Activated T-helper 1 cell treated with anti-CD3 and anti-CD28 coated beads, Interleukin-2, amount 50 U/mL, for 16 hours (primary cell): ENCODE data around the gene CYTH4.

Experiments used
- DNase-seq, 2 donors: peaks; one replicate each; pipeline ENCODE4 v3.0.0-alpha.2; 2020; ENCODE audit warnings: low read depth in 1 of 2, low spot score in 1 of 2

CYTH4 gene

GRCh38 chr22:37269936-37270678 lies 12.2 kb upstream of the CYTH4 start:
- DNase-seq, result no peak

GRCh38 chr22:37270928-37271650 lies 11.2 kb upstream of the CYTH4 start:
- DNase-seq, result no peak

GRCh38 chr22:37273126-37273845 lies 9.0 kb upstream of the CYTH4 start:
- no peak for DNase-seq

GRCh38 chr22:37273846-37274225 lies 8.5 kb upstream of the CYTH4 start:
- DNase-seq, result no peak

- no peak for DNase-seq
These were observed 7.9 kb upstream of the CYTH4 start for GRCh38 chr22:37274380-37274862.

- DNase-seq, result no peak
These were observed 7.2 kb upstream of the CYTH4 start for GRCh38 chr22:37275134-37275533.

- no peak for DNase-seq
These were observed 6.7 kb upstream of the CYTH4 start for GRCh38 chr22:37275622-37276021.

GRCh38 chr22:37276776-37277175 lies 5.5 kb upstream of the CYTH4 start:
- no peak for DNase-seq

- no peak for DNase-seq
These were observed 4.9 kb upstream of the CYTH4 start for GRCh38 chr22:37277384-37277783.

GRCh38 chr22:37278261-37278660 lies 4.0 kb upstream of the CYTH4 start:
- DNase-seq, result no peak

- DNase-seq, result no peak
These were observed 2.8 kb upstream of the CYTH4 start for GRCh38 chr22:37279331-37280181.

- DNase-seq, result no peak
These were observed 1.6 kb upstream of the CYTH4 start for GRCh38 chr22:37280718-37281117.

GRCh38 chr22:37281195-37281594 lies 1.1 kb upstream of the CYTH4 start:
- no peak for DNase-seq

- no peak for DNase-seq
These were observed 493 bp upstream of the CYTH4 start for GRCh38 chr22:37281646-37282384.

- peak in 1 of 2 donors; percentile 56 for DNase-seq
These were observed 1.2 kb downstream of the CYTH4 start for GRCh38 chr22:37283393-37283937.

- DNase-seq, result no peak
These were observed 2.0 kb downstream of the CYTH4 start for GRCh38 chr22:37284126-37284804.

- peak in 1 of 2 donors; percentile 26 for DNase-seq
These were observed 2.6 kb downstream of the CYTH4 start for GRCh38 chr22:37284805-37285355.

- no peak for DNase-seq
These were observed 3.6 kb downstream of the CYTH4 start for GRCh38 chr22:37285937-37286336.

GRCh38 chr22:37287550-37287951 lies 5.2 kb downstream of the CYTH4 start:
- no peak for DNase-seq
